ENCODE data around the gene KHDRBS1.
"Not testable (repeated sequence)": the region's sequence is repeated elsewhere in the genome, so short reads cannot be mapped to it uniquely, and the experiment has no call there.

DNA sequence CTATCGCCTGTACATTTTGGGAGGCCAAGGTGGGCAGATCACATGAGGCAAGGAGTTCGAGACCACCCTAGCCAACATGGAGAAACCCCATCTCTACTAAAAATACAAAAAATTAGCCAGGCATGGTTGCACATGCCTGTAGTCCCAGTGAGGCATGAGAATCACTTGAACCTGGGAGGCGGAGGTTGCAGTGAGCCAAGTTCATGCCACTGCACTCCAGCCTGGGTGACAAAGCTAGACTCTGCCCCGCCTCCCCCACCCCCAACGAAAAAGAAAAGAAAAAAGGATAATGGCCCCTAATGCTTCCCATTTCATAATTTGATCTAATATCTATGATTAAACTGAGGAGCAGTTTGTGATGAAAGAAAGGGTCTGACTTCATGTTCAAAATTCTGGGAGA lies 17.5 kb upstream of the KHDRBS1 start:
- TF ChIP-seq, protein P1, sequence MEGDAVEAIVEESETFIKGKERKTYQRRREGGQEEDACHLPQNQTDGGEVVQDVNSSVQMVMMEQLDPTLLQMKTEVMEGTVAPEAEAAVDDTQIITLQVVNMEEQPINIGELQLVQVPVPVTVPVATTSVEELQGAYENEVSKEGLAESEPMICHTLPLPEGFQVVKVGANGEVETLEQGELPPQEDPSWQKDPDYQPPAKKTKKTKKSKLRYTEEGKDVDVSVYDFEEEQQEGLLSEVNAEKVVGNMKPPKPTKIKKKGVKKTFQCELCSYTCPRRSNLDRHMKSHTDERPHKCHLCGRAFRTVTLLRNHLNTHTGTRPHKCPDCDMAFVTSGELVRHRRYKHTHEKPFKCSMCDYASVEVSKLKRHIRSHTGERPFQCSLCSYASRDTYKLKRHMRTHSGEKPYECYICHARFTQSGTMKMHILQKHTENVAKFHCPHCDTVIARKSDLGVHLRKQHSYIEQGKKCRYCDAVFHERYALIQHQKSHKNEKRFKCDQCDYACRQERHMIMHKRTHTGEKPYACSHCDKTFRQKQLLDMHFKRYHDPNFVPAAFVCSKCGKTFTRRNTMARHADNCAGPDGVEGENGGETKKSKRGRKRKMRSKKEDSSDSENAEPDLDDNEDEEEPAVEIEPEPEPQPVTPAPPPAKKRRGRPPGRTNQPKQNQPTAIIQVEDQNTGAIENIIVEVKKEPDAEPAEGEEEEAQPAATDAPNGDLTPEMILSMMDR (conservative IDR thresholded peaks at IDR 0.05) = not testable (repeated sequence)
- not testable (repeated sequence) for TF ChIP-seq EZH2 (IDR thresholded peaks at IDR 0.05; ENCODE audit: low read depth)

Measured in PC-9 (cell line).